ENCODE measurements around the gene BCAS3.

- no peak for TF ChIP-seq CTCF (IDR thresholded peaks at IDR 0.05; ENCODE audit: low read depth, low read length, missing input control)
- TF ChIP-seq GABPA (IDR thresholded peaks at IDR 0.05 in 1 of 2, conservative IDR thresholded peaks at IDR 0.05 in 1 of 2), result no peak
- TF ChIP-seq MAX (IDR thresholded peaks at IDR 0.05), result no peak
- no peak for TF ChIP-seq YY1 (IDR thresholded peaks at IDR 0.05)
- TF ChIP-seq TAF1 (conservative IDR thresholded peaks at IDR 0.05), result no peak
- TF ChIP-seq ATF3 (IDR thresholded peaks at IDR 0.05), result no peak
- TF ChIP-seq REST (IDR thresholded peaks at IDR 0.05), result no peak
- no peak for TF ChIP-seq SP1 (IDR thresholded peaks at IDR 0.05)
- no peak for TF ChIP-seq JUND (IDR thresholded peaks at IDR 0.05)
- TF ChIP-seq ZBTB33 (IDR thresholded peaks at IDR 0.05), result no peak
These were observed 145.9 kb downstream of the BCAS3 start for GRCh38 chr17:60823515-60823914.
